Colonic mucosa (tissue), 4 donors: ENCODE measurements around the gene FMN1. TPM values are rescaled to one million over a fixed set of nuclear protein-coding genes. Genes with fewer than 3 reads are reported as not detected.

Experiments
- DNase-seq: peaks from one replicate; pipeline ENCODE4 v3.0.0-alpha.2; 2020
- H3K27ac ChIP-seq: fragments of 200-600 bp; one replicate; pipeline ENCODE4 v1.8.0; 2021
- H3K27me3 ChIP-seq: fragments of 200-600 bp; one replicate; pipeline ENCODE4 v1.8.0; 2021
- H3K36me3 ChIP-seq: fragments of 200-600 bp; one replicate; pipeline ENCODE4 v1.8.0; 2021
- H3K4me1 ChIP-seq: fragments of 200-600 bp; one replicate; pipeline ENCODE4 v1.8.0; 2021; ENCODE audit warnings: mild to moderate bottlenecking
- H3K4me3 ChIP-seq: fragments of 200-600 bp; one replicate; pipeline ENCODE4 v1.8.0; 2021
- H3K9ac ChIP-seq, 2 donors: one replicate each; pipeline ENCODE4 v1.7.0; 2013; ENCODE audit warnings: control low read depth in 2 of 2, low read depth in 2 of 2, low read length in 2 of 2
- H3K9me3 ChIP-seq: fragments of 200-600 bp; one replicate; pipeline ENCODE4 v1.8.0; 2021
- intact Hi-C: fragments of 100-400 bp; cut with DNase I; formaldehyde crosslinking; loops from one replicate; pipeline ENCODE4 v1.14.1; 2022
- total RNA-seq, 2 donors: library from RNA; stranded (reverse); fragmentation: NEBNext Ultra II Directional in 1 of 2; extraction: Animal tissue kit (Norgen Biotek cat#: 25700) in 1 of 2; gene quantifications; one replicate each; pipeline ENCODE4 v1.2.1, GENCODE V29; 2021
- TF ChIP-seq, protein P1 (sequence below): fragments of 200-600 bp; IDR thresholded peaks from one replicate; pipeline ENCODE4 v1.8.0; 2022; ENCODE audit warnings: antibody characterized with exemption, mild to moderate bottlenecking
- donor health status: healthy.
- donor health status: DM: no; HTN: no; CAD: no.
- donor health status: DM: no; HTN: no; CAD: no.

The FMN1 gene
- total RNA-seq, 2 donors from 2014 or later, result 23.5 to 32.0 TPM

DNA sequence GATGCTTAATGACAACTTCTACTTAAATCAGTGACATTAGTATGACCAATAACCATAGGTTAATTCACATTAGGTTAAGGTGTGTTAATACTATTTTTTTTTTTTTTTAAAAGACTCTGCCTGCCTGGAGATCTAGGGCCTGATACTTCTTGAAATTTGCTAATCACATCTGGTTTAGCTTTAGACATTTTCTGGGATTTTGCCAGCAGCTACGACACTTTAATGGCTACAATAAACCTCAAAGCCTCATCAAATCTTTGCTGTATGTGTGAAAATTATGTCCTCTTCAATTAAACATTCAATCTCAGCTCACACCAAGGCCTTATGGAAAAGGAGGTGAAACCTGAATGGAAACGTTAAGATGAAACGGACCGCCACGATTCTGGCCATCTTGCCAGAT, 308.8 kb downstream of the FMN1 start:
- no peaks in the 10 kb centered on the region for H3K27me3 ChIP-seq
- no peaks in the 10 kb centered on the region for H3K4me1 ChIP-seq
- no peak overlapping the region for H3K4me3 ChIP-seq
- no peak overlapping the region for H3K9ac ChIP-seq
- TF ChIP-seq, protein P1, sequence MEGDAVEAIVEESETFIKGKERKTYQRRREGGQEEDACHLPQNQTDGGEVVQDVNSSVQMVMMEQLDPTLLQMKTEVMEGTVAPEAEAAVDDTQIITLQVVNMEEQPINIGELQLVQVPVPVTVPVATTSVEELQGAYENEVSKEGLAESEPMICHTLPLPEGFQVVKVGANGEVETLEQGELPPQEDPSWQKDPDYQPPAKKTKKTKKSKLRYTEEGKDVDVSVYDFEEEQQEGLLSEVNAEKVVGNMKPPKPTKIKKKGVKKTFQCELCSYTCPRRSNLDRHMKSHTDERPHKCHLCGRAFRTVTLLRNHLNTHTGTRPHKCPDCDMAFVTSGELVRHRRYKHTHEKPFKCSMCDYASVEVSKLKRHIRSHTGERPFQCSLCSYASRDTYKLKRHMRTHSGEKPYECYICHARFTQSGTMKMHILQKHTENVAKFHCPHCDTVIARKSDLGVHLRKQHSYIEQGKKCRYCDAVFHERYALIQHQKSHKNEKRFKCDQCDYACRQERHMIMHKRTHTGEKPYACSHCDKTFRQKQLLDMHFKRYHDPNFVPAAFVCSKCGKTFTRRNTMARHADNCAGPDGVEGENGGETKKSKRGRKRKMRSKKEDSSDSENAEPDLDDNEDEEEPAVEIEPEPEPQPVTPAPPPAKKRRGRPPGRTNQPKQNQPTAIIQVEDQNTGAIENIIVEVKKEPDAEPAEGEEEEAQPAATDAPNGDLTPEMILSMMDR, result no peak
- H3K9me3 ChIP-seq, result no peaks in the 10 kb centered on the region
- H3K36me3 ChIP-seq, result no peaks in the 10 kb centered on the region
- no peak overlapping the region for H3K27ac ChIP-seq
- intact Hi-C loops, result no loop called here
- DNase-seq, result no peak

DNA sequence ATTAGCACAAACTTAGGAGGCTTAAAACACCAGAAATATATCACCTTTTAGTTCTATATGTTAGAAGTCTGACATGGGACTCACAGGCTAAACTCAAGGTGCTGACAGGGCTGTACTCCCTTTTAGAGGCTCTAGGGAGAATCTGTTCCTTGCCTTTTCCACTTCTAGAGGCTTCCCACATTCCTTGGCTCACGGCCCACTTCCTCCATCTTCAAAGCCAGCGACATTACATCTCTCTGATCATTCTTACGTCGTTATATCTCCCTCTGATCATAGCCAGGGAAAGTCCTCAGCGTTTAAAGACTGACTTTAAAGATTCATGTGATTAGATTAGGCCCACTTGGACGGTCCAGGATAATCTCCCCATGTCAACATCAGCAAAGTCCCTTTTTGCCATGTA, 310.4 kb downstream of the FMN1 start:
- Histone ChIP-seq H3K9me3 (no peaks in the 10 kb centered on the region), H3K4me3 (no peak overlapping the region), H3K36me3 (no peaks in the 10 kb centered on the region), H3K27me3 (no peaks in the 10 kb centered on the region), H3K9ac (no peak overlapping the region), H3K4me1 (no peaks in the 10 kb centered on the region), H3K27ac (no peak overlapping the region)
- intact Hi-C loops, result no loop called here
- no peak for DNase-seq
- TF ChIP-seq, protein P1, result no peak

DNA sequence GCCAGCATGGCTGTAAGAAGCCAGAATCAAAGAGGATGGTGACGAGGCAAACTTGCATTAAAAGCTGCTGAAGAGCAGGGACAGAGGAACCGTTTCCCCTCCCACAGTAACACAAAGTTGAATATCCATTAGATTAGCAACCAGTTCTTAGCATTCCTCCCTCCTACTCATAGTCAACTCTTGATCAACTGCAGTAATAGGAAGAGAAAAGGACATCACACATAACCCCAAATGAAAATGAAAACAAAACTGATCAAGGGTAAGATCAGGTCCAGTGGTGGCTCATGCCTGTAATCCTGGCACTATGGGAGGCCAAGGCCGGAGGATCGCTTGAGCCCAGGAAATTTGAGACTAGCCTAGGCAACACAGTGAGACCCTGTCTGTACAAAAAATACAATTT, 311.6 kb downstream of the FMN1 start:
- Histone ChIP-seq H3K9me3 (no peaks in the 10 kb centered on the region), H3K27ac (no peak overlapping the region), H3K9ac (no peak overlapping the region), H3K27me3 (no peaks in the 10 kb centered on the region), H3K36me3 (no peaks in the 10 kb centered on the region), H3K4me3 (no peak overlapping the region), H3K4me1 (no peaks in the 10 kb centered on the region)
- TF ChIP-seq, protein P1, result no peak
- no peak for DNase-seq
- intact Hi-C loops, result no loop called here

DNA sequence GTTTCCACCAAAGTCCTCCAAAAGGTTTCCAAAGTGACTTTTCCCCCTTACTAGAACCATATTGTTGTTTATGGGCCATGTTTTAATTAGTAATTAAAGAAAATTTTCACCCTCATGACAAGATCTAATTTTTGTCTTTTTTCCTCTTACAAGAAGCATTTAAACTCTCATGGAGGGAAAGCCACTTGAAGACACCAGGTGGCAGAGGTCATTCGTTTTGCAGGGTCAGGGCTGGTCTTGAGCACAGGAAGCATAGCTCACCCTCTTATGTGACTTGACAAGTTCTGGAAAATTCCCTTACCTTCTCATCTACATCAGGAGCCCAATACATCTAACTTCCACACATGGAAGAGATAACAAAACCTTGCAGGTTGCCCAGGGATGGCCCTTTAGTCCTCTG, 313.0 kb downstream of the FMN1 start:
- H3K27me3 ChIP-seq, result no peaks in the 10 kb centered on the region
- no peaks in the 10 kb centered on the region for H3K9me3 ChIP-seq
- no peak for DNase-seq
- intact Hi-C loops, result no loop called here
- H3K4me1 ChIP-seq, result no peaks in the 10 kb centered on the region
- TF ChIP-seq, protein P1, result no peak
- no peaks in the 10 kb centered on the region for H3K36me3 ChIP-seq
- H3K27ac ChIP-seq, result no peak overlapping the region
- no peak overlapping the region for H3K4me3 ChIP-seq
- no peak overlapping the region for H3K9ac ChIP-seq

DNA sequence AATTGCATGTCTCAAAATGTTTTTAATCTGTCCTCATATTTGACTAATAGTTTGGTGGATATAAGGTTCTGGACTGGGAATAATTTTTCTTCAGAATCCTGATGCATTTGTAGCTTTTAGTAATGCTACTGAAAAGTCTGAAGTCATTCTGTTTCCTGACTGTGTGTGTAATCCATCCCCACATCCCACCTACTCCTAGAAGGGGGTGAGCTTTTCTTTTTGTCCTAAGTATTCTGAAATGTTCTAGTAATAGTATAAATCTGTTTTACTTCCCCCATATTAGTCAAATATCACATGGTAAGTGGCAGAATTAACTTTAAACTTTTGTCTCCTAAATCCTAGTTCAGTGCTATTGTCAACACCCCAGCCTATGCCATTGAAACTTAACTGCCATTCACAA, 313.9 kb downstream of the FMN1 start:
- intact Hi-C loops, result no loop called here
- TF ChIP-seq, protein P1, result no peak
- H3K27me3 ChIP-seq, result no peaks in the 10 kb centered on the region
- no peaks in the 10 kb centered on the region for H3K4me1 ChIP-seq
- no peaks in the 10 kb centered on the region for H3K36me3 ChIP-seq
- DNase-seq, result no peak
- no peak overlapping the region for H3K4me3 ChIP-seq
- H3K9ac ChIP-seq, result no peak overlapping the region
- no peak overlapping the region for H3K27ac ChIP-seq
- H3K9me3 ChIP-seq, result no peaks in the 10 kb centered on the region

DNA sequence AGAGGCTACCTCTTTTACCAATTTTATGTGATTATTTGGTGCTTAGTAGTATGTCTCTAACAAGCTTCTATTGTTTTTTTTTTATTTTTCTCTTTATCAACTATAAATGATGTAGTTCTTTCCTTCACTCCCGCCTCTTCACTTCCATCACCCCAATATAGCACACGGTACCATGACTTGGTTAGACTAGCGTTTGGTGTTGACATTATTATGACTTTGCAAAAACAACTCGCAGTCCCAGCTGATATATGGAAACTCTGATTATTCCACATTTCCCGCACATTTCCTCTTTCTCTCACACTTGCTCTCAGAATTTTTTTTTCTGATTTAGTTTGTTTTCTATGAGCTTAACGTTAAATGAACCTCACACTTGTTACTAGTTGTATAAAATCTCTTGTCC, 314.5 kb downstream of the FMN1 start:
- DNase-seq, result no peak
- Histone ChIP-seq H3K4me3 (no peak overlapping the region), H3K27me3 (no peaks in the 10 kb centered on the region), H3K9ac (no peak overlapping the region), H3K36me3 (no peaks in the 10 kb centered on the region), H3K9me3 (no peaks in the 10 kb centered on the region), H3K27ac (no peak overlapping the region), H3K4me1 (no peaks in the 10 kb centered on the region)
- intact Hi-C loops, result no loop called here
- TF ChIP-seq, protein P1, result no peak
